GM19043 (cell line): ENCODE results near the gene MYCBP2.
A peak's percentile ranks its signal among the peaks of the same experiment; 100 is the strongest.
"Not testable (repeated sequence)": the region's sequence is repeated elsewhere in the genome, so short reads cannot be mapped to it uniquely, and the experiment has no call there.

Experiments used
- ATAC-seq: cut with Tn5 transposase; IDR thresholded peaks from one replicate; pipeline ENCODE4 v1.9.1; 2021; ENCODE audit warnings: low read depth; ENCODE audit not compliant: unreplicated experiment

The MYCBP2 gene

GRCh38 chr13:77038907-77039480, 287.9 kb downstream of the MYCBP2 start:
- ATAC-seq: no peak

GRCh38 chr13:77036279-77036678, 290.6 kb downstream of the MYCBP2 start:
- no peak for ATAC-seq

GRCh38 chr13:77034881-77035280, 292.0 kb downstream of the MYCBP2 start:
- ATAC-seq: no peak

DNA sequence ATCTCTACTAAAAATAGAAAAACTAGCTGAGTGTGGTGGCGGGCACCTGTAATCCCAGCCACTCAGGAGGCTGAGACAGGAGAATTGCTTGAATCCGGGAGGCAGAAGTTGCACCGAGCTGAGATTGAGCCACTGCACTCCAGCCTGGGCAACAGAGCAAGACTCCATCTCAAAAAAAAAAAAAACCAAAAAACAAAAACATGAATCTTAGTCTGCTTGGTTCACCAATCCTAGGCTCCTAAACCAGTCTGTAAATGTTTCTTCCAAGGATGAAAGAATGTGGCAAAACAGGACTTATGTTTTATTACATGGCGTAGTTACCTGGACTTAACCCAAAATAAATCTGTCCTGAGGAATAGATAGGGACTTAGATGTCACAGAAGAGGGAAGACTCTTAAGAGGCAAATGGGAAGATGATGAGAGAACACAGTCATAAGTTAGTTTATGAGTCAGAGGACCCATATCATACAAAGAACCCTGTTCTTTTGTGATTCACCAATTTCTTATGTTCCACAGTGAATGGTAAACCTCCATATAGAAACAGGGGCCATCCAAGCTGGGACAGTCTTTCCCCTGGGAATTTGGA, 293.1 kb downstream of the MYCBP2 start:
- no peak for ATAC-seq

- ATAC-seq: no peak
Observed at GRCh38 chr13:77031656-77032243, 295.1 kb downstream of the MYCBP2 start.

DNA sequence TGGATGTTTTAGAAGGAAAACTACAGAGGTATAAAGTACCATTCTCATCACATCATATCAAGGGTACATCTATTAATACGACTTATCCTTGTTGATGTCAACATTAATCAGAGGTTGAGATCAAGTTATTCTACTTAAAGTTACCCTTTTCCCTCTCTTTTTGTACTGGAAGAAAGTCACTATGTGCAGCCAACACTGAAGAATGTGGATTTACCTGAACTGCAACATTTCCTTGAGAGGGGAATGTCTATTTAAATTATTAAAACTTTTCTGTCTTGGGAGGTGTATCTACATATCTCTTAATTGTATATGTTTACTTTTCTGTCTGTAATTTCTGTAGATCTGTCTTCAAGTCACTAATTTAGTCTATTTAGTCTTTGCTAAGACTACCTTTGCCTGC, 297.5 kb downstream of the MYCBP2 start:
- no peak for ATAC-seq

- no peak for ATAC-seq
Observed at GRCh38 chr13:77028202-77028601, 298.7 kb downstream of the MYCBP2 start.

- ATAC-seq: peak; percentile 50
Observed at GRCh38 chr13:77026861-77027621, 299.9 kb downstream of the MYCBP2 start, which contains the start of gene FBXL3. Gene FBXL3 (minus strand): TSS chr13:77027159. CDS start chr13:77021860, 5,299 bp downstream.

DNA sequence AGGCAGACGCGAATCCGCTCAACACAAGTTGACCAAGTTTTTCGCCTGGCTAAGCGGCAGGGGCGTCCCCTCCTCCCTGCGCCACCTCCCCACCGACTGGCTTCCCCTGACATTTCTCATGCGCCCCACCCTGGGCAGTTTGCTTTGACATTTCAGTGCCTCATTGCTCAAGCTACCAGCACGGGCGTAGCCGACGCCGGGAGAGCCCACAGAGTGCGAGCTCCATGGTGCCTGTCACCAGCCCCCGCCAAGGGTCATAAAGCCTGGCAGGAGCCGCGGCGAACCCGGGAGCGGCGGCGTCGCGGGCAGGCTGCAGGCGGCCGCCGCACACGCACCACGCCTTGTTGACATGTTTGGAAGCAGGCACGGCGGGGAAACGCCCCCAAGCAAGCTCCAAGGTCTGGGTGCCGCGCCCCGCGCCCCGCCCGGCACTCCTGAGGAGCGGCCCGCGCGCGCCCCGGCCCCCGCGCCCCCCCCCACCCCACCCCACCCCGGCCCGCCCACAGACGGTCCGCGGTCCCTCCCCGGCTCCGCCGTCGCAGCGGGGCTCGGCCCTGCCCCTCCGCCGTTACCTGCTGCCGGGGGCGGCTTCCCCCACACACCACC, 300.5 kb downstream of the MYCBP2 start:
- peak; percentile 47 for ATAC-seq

GRCh38 chr13:77022341-77022740, 304.6 kb downstream of the MYCBP2 start:
- no peak for ATAC-seq

DNA sequence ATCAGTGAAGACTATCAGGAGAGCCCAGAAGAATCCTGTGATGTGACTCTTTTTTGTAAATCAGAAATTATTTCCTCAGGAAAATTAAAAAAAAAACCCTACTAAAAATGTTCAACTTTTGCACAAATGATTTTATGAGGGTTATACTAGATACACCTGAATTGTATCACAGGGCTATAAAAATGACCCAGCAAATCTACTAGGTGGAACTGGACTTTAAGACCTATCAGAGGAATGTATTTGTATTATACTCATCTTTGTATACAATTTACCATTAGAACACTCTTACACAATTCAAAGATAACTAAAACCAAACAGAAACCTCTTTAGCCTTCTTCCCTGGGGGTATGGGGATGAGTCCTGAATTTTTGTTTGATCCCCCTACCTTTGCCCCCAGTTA, 307.1 kb downstream of the MYCBP2 start:
- ATAC-seq: no peak

GRCh38 chr13:77016888-77017623, 309.8 kb downstream of the MYCBP2 start:
- no peak for ATAC-seq

DNA sequence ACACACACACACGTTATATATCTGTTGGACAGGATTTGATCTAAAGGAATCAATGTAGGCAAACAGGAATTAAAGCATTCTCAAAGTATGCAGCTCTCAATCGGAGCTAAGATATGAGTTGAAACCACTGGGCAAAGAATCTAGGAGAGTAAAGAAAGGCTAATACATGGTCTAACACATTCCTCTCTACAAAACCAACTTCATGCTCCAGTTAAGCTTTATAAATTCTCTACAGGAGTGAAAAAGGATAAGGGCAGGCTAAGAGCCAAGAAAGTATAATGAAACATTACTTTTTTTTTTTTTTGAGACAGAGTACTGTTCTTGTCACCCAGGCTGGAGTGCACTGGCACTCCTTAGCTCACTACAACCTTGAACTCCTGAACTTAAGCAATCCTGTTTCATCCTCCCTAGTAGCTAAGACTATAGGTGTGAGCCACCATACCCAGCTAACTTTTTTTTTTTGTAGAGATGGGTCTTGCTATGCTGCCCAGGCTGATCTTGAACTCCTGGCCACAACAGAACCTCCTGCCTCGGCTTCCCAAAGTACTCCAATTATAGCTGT, 310.6 kb downstream of the MYCBP2 start:
- no peak for ATAC-seq

GRCh38 chr13:77014906-77015685, 311.8 kb downstream of the MYCBP2 start:
- ATAC-seq: no peak

GRCh38 chr13:77013853-77014542, 312.9 kb downstream of the MYCBP2 start:
- no peak for ATAC-seq

DNA sequence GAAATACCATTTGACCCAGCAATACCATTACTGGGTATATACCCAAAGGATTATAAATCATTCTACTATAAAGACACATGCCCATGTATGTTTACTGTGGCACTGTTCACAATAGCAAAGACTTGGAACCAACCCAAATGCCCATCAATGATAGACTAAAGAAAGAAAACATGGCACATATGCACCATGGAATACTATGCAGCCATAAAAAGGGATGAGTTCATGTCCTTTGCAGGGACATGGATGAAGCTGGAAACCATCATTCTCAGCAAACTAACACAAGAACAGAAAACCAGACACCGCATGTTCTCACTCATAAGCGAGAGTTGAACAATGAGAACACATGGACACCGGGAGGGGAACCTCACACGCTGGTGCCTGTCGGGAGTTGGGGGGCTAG, 317.2 kb downstream of the MYCBP2 start:
- not testable (repeated sequence) for ATAC-seq

GRCh38 chr13:77009011-77009410, 317.9 kb downstream of the MYCBP2 start:
- ATAC-seq: no peak

DNA sequence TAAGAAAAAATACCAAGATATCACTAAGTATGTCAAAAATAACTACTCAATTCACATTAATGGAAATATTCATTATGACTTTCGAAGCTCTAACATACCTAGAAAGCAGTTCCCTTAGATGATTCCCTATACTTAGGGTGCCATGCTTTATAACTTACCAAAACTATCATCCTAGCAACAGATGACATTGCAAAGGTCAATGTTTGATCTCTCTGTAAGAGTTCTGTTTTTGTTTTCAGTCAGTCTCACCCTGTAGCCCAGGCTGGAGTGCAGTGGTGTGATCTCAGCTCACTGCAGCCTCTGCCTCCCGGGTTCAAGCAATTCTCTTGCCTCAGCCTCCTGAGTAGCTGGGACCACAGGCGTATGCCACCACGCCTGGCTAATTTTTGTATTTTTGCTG, 318.6 kb downstream of the MYCBP2 start:
- ATAC-seq: not testable (repeated sequence)
